HepG2 (cell line): ENCODE results near the gene NAA25. TPM values are rescaled to one million over a fixed set of nuclear protein-coding genes. Genes with fewer than 3 reads are reported as not detected.
A peak's percentile ranks its signal among the peaks of the same experiment; 100 is the strongest.

Experiments
- GZF1 ChIP-seq: sonication (generic); formaldehyde crosslinking; IDR thresholded peaks from 2 replicates; pipeline ENCODE4 v1.5.1; 2020; ENCODE audit warnings: mild to moderate bottlenecking, missing genetic modification reagents
- HDAC1 ChIP-seq: sonication (generic); formaldehyde crosslinking; IDR thresholded peaks from 2 replicates; pipeline ENCODE4 v1.5.1; 2020; ENCODE audit warnings: mild to moderate bottlenecking, missing genetic modification reagents
- HIC2 ChIP-seq: sonication (generic); formaldehyde crosslinking; IDR thresholded peaks from 2 replicates; pipeline ENCODE4 v1.9.0; 2022; ENCODE audit warnings: low read depth, missing genetic modification reagents
- HNF1B ChIP-seq: sonication (generic); formaldehyde crosslinking; IDR thresholded peaks from 2 replicates; pipeline ENCODE4 v1.5.1; 2020; ENCODE audit warnings: mild to moderate bottlenecking, moderate library complexity, missing genetic modification reagents
- KDM2A ChIP-seq: sonication (generic); formaldehyde crosslinking; IDR thresholded peaks from 2 replicates; pipeline ENCODE4 v1.4.0; 2020; ENCODE audit warnings: low read depth, missing genetic modification reagents, borderline replicate concordance
- KMT2A ChIP-seq: sonication (generic); formaldehyde crosslinking; IDR thresholded peaks from 2 replicates; pipeline ENCODE4 v1.4.0; 2020; ENCODE audit warnings: missing genetic modification reagents
- MIXL1 ChIP-seq: IDR thresholded peaks from 2 replicates; pipeline ENCODE4 v1.6.1; 2016
- MTERF4 ChIP-seq: sonication (generic); formaldehyde crosslinking; IDR thresholded peaks from 2 replicates; pipeline ENCODE4 v1.8.0; 2023; ENCODE audit warnings: mild to moderate bottlenecking, missing genetic modification reagents
- RBFOX2 ChIP-seq: fragments of 200-400 bp; formaldehyde crosslinking; IDR thresholded peaks from 2 replicates; pipeline ENCODE4 v1.6.1; 2017; ENCODE audit warnings: low read depth, mild to moderate bottlenecking, low read length
- SMYD3 ChIP-seq: sonication (generic); formaldehyde crosslinking; IDR thresholded peaks from 2 replicates; pipeline ENCODE4 v1.8.1; 2023; ENCODE audit warnings: mild to moderate bottlenecking, missing genetic modification reagents
- STAT5B ChIP-seq: sonication (generic); formaldehyde crosslinking; IDR thresholded peaks from 2 replicates; pipeline ENCODE4 v1.4.0; 2020; ENCODE audit warnings: missing genetic modification reagents
- SUZ12 ChIP-seq: fragments of 150-350 bp; IDR thresholded peaks from 2 replicates; pipeline ENCODE4 v1.6.1; 2014; ENCODE audit warnings: low read depth, low read length
- ZBTB25 ChIP-seq: IDR thresholded peaks from 2 replicates; pipeline ENCODE4 v1.6.1; 2018; ENCODE audit warnings: missing genetic modification reagents
- ZFP36L1 ChIP-seq: sonication (generic); formaldehyde crosslinking; IDR thresholded peaks from 2 replicates; pipeline ENCODE4 v1.8.0; 2022; ENCODE audit warnings: mild to moderate bottlenecking, missing genetic modification reagents, moderate library complexity
- ZHX1 ChIP-seq: sonication (generic); formaldehyde crosslinking; IDR thresholded peaks from 2 replicates; pipeline ENCODE4 v1.8.1; 2022; ENCODE audit warnings: low read depth, mild to moderate bottlenecking, missing genetic modification reagents
- ZNF577 ChIP-seq: sonication (generic); formaldehyde crosslinking; IDR thresholded peaks from 2 replicates; pipeline ENCODE4 v1.4.0; 2020; ENCODE audit warnings: mild to moderate bottlenecking, low read depth, missing genetic modification reagents, borderline replicate concordance
- ZNF589 ChIP-seq: sonication (generic); formaldehyde crosslinking; conservative IDR thresholded peaks from 2 replicates; pipeline ENCODE4 v1.8.0; 2022; ENCODE audit warnings: mild to moderate bottlenecking, moderate library complexity, missing genetic modification reagents
- ZNF619 ChIP-seq: sonication (generic); formaldehyde crosslinking; IDR thresholded peaks from 2 replicates; pipeline ENCODE4 v1.4.0; 2020; ENCODE audit warnings: mild to moderate bottlenecking, missing genetic modification reagents
- ZNF660 ChIP-seq: sonication (generic); formaldehyde crosslinking; IDR thresholded peaks from 2 replicates; pipeline ENCODE4 v1.5.1; 2020; ENCODE audit warnings: mild to moderate bottlenecking, low read depth, missing genetic modification reagents, borderline replicate concordance
- ZNF720 ChIP-seq: sonication (generic); formaldehyde crosslinking; IDR thresholded peaks from 2 replicates; pipeline ENCODE4 v1.4.0; 2020; ENCODE audit warnings: missing genetic modification reagents
- ZNF740 ChIP-seq: sonication (generic); formaldehyde crosslinking; IDR thresholded peaks from 2 replicates; pipeline ENCODE4 v1.4.0; 2020; ENCODE audit warnings: missing genetic modification reagents
- polyA plus RNA-seq, 8 experiments: library from polyadenylated mRNA; depleted of rRNA in 3 of 8; stranded (reverse) in 7 of 8; unstranded in 1 of 8; fragments of >200 nt; fragmentation: Illumina TruSeq in 4 of 8; extraction: Trizol in 4 of 8; gene quantifications; 2 replicates each; pipeline versions ENCODE4 v1.2.1 to v1.2.3, GENCODE V29; 2011 to 2016; ENCODE audit warnings: low read depth in 4 of 8, missing spikeins in 1 of 8, mixed read lengths in 1 of 8; ENCODE audit not compliant: insufficient read depth in 1 of 8
- total RNA-seq, 5 experiments: library from RNA; depleted of rRNA; stranded (reverse); fragments of >200 nt; fragmentation: Illumina TruSeq; extraction: Trizol; gene quantifications; 2 replicates each; pipeline ENCODE4 v1.2.3, GENCODE V29; 2016; ENCODE audit warnings: low read depth in 1 of 5

Gene NAA25
- total and polyA plus RNA-seq, 2 of the 13 experiments (the other 11 are each of a cell fraction or from before 2014, with no cell fraction given), result 11.4 to 32.0 TPM

GRCh38 chr12:112116232-112117060 is 7.9 kb upstream of the NAA25 start (continued):
- TF ChIP-seq HIC2 (CRISPR knock-in tag) (no peak), ZNF740 (CRISPR knock-in tag) (no peak), ZNF720 (CRISPR knock-in tag) (no peak), KDM2A (CRISPR knock-in tag) (peak; percentile 28; the same call in 1 of the 2 replicates), ZHX1 (CRISPR knock-in tag) (no peak), GZF1 (CRISPR knock-in tag) (no peak), ZNF660 (CRISPR knock-in tag) (no peak), STAT5B (CRISPR knock-in tag) (no peak), ZNF577 (CRISPR knock-in tag) (no peak), SUZ12 (peak; percentile 29; the same call in 1 of the 2 replicates), HNF1B (CRISPR knock-in tag) (0 out of 2 replicates have a peak, but pooled peaks have one; percentile 18), KMT2A (CRISPR knock-in tag) (0 out of 2 replicates have a peak, but pooled peaks have one; percentile 31), MIXL1 (no peak), ZNF589 (CRISPR knock-in tag) (no peak), ZFP36L1 (CRISPR knock-in tag) (no peak), MTERF4 (no peak), ZBTB25 (no peak), RBFOX2 (peak; percentile 59), ZNF619 (CRISPR knock-in tag) (no peak), SMYD3 (CRISPR knock-in tag) (no peak), HDAC1 (CRISPR knock-in tag) (peak; percentile 35; the same call in 1 of the 2 replicates)
